Activated effector memory CD4-positive, alpha-beta T cell treated with Interleukin-2 at 50 U/mL for 16 hours (primary cell): ENCODE measurements around the gene EP400.
A peak's percentile ranks its signal among the peaks of the same experiment; 100 is the strongest.
"Not testable (repeated sequence)": the region's sequence is repeated elsewhere in the genome, so short reads cannot be mapped to it uniquely, and the experiment has no call there.

Experiments used
- DNase-seq: peaks from one replicate; pipeline ENCODE4 v3.0.0-alpha.2; 2020

EP400 gene

GRCh38 chr12:132049442-132049841 lies 99.7 kb downstream of the EP400 start:
- DNase-seq, result no peak

DNA sequence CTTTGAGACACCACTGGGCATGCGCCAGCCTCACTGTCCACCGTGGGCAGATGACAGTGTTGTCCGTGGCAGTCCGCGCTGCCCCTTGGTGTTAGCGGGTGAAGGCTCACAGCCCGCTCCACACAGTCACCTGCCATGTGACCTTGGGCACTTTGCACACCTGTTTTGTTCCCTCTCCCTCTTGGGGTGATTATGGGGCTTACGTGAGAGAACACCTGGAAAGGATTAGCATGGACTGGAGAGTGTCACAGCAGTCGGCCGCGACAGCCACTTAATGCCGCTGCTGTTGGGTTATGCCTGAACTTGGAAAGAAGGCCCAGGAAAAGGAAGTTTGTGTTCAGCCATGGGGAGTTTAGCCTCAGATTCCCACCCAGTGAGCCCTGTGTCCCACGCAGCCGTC lies 100.1 kb downstream of the EP400 start:
- DNase-seq, result no peak

DNA sequence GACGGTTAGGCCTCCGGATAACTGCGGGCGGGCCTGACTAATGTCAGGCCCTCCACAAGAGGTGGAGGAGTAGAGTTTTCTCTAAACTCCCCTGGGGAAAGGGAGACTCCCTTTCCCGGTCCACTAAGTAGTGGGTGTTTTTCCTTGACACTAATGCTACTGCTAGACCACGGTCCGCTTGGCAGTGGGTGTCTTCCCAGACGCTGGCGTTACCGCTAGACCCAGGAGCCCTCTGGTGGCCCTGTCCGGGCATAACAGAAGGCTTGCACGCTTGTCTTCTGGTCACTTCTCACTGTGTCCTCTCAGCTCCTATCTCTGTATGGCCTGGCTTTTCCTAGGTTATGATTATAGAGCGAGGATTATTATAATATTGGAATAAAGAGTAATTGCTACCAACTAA lies 102.0 kb downstream of the EP400 start:
- DNase-seq, result not testable (repeated sequence)

DNA sequence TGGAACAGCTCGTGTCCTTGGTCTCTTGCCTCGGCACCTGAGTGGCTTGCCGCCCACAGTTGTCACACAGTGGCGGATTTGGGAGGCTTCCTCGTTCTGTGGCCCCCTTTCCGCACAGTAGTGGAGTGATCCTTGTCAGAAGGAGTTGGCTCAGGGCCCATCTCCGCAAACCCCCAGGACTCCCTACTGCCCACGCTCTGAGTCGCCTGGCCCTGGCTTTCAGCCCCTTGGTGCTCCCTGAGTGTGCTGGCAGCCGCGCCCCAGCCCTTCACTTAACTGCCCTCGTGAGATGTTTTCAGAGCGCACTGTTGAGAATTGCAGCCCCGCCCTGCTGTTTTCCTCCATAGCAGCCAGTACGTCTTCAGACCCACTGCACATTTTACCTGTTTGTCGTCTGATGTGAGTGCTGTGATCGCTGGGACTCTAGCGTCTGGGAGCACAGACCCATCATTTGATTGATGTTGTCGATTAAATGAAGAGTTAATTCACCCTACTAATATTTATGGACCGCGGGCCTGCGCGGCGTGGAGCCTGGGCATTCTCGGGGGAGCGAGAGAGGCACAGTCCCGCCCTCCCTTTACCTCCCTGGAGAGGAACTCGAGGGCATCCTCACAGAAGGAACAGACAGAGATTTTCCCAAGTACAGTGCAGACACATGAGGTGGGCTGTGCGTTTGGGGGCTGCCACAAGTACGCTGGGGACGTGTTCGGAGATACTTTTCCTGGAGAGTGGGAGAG lies 102.6 kb downstream of the EP400 start:
- DNase-seq, result no peak

- DNase-seq, result no peak
These were observed 103.9 kb downstream of the EP400 start for GRCh38 chr12:132053338-132054330.

DNA sequence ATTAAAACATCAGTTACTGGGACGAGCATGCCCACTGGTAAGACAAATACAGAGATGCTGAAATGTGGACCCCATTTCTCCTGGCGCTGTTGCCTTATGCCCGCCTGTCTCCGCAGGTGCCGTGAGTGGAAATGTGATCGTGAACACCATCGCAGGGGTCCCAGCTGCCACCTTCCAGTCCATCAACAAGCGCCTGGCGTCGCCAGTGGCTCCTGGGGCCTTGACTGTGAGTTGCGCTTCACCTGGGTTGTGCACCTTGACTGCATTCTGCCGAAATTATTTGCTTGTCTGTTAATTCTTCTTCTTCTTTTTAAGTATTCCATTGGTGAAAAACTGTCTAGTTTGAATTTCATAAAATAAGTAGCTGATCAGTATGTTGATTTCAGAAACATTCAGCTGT lies 105.2 kb downstream of the EP400 start:
- DNase-seq, result no peak

GRCh38 chr12:132055535-132056096 lies 105.9 kb downstream of the EP400 start:
- no peak for DNase-seq

GRCh38 chr12:132056320-132056719 lies 106.6 kb downstream of the EP400 start:
- no peak for DNase-seq

- DNase-seq, result no peak
These were observed 107.2 kb downstream of the EP400 start for GRCh38 chr12:132056951-132057350.

GRCh38 chr12:132057691-132058090 lies 107.9 kb downstream of the EP400 start:
- no peak for DNase-seq

- DNase-seq, result no peak
These were observed 111.5 kb downstream of the EP400 start for GRCh38 chr12:132061197-132061596.

GRCh38 chr12:132061641-132062430 lies 112.1 kb downstream of the EP400 start:
- no peak for DNase-seq

DNA sequence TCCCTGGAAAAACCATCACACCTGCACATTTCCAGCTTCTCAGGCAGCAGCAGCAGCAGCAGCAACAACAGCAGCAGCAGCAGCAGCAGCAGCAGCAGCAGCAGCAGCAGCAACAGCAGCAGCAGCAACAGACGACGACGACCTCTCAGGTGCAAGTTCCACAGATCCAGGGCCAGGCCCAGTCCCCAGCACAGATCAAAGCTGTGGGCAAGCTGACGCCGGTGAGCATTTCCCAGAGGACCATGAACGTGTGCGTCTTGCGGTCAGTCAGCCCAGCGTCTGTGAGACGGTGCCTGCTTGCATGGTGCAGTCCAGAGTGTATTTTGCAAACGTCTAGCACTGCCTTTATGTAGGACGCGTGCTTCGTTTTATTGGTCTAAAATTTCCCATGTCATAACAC lies 112.7 kb downstream of the EP400 start:
- DNase-seq, result no peak

DNA sequence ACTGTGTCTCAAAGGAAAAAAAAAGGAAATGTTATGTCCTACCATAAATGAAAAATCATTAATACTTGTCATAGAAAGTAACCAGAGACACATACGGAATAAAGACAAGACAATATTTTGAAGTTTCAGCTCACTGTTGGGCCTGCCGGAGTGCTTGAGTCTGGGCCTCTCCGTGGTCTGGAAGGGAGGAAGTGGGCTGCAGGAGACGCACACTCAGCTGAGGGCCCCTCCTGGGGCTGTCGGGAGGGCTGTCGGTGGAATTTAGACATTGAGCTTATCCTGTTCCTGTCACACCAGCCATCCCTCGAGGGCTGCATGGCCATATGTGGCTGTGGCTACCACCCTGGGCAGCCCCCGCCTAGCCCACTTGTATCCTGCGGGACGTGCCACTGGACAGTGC lies 113.7 kb downstream of the EP400 start:
- DNase-seq, result no peak

- no peak for DNase-seq
These were observed 114.9 kb downstream of the EP400 start for GRCh38 chr12:132064631-132065030.

DNA sequence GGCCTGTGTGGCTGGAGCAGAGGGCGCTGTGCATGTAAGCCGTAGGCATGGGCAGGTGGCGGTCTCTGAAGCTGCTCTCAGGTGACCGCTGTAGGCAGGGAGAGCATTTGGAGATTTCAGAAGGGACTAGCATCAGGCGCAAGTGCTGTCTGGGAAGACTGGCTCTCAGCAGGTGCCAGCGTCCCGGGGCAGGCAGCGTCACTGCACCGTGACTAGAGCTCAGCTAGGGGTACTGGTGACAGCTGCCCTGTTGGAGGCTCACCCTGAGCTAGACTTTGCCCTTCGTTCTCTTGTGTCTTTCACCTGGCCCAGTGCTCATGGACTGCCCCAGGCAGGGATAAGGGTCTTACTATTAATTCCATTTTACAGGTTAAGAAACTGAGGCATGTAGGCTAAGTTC lies 115.5 kb downstream of the EP400 start:
- no peak for DNase-seq

- DNase-seq, result no peak
These were observed 116.0 kb downstream of the EP400 start for GRCh38 chr12:132065609-132066344.

DNA sequence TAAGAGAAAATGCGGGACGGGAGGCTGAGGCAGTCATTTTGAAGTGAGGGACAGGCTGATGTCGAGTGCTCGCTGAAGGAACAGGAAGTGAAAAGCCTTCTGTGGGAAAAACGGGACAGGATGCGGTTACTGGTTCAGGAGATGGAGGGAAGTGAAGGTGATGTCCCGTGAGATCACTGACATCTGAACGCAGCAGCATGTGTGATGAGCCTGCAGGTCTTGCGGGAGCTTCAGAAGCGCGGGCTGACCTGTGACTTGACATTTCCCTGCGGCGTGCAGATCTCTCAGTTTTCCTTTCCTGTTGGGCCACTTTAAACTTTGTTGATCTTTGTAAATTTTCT lies 116.6 kb downstream of the EP400 start:
- DNase-seq, result peak; percentile 5

GRCh38 chr12:132066749-132067148 lies 117.0 kb downstream of the EP400 start:
- DNase-seq, result no peak

DNA sequence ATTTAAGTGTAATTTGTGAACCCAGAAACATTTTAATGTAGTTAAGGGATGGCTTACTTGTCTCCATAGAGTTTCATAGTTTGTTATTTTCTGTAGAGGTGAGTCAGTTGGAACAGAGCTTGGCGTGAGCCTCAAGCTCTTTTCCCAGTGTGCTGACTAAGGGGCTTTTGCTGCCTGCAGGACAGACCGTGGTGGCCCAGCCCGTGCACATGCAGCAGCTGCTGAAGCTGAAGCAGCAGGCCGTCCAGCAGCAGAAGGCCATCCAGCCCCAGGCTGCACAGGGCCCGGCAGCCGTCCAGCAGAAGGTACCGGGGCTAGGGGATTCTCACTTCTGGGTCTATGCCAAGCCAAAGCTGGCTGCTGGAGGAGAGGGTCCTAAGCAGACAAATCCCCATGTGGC lies 117.4 kb downstream of the EP400 start:
- DNase-seq, result no peak

DNA sequence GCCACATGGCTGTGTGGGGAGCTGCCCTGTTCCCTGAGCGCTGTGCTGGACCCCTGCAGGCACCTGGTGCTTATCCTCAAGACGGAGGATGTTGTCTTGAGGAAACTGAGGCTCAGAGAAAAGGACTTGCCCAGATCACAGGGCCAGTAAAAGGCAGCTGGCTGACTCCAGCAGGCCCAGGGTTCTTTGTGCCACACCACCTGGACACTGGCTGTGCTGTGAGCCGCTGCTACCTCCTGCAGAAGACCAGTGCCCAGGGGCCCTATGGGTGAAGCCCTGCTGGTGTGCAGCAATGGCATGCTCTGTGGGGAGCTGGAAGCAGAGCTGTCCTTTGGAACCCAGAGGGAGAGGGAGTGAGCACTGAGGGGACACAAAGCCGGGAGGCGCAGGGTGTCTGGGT lies 118.5 kb downstream of the EP400 start:
- no peak for DNase-seq

GRCh38 chr12:132069336-132069985 lies 119.7 kb downstream of the EP400 start:
- DNase-seq, result no peak
